CD4-positive, alpha-beta T cell (primary cell): ENCODE results near the gene PRKACA. TPM values are rescaled to one million over a fixed set of nuclear protein-coding genes. Genes with fewer than 3 reads are reported as not detected.

Experiments used
- ATAC-seq: fragments of 200-7000 bp; cut with Tn5 transposase; one replicate; pipeline ENCODE4 v1.10.0; 2022; ENCODE audit warnings: mild to moderate bottlenecking; ENCODE audit not compliant: poor library complexity
- CTCF ChIA-PET: fragments of 350-600 bp; sonication (Branson Sonifier 250); formaldehyde crosslinking; loops from one replicate; lab custom pipeline; 2021; ENCODE audit warnings: antibody characterized with exemption, inconsistent platforms; lab: Charles Lee
- POLR2A ChIA-PET: fragments of 350-600 bp; sonication (Branson Sonifier 250); formaldehyde crosslinking; loops from one replicate; lab custom pipeline; 2021; ENCODE audit warnings: antibody characterized with exemption, inconsistent platforms; lab: Charles Lee
- DNase-seq, 14 experiments: peaks; one replicate each; pipeline ENCODE4 v3.0.0-alpha.2; 2013 to 2020; ENCODE audit warnings: mixed read lengths in 2 of 14
- H3K27ac ChIP-seq, 2 donors: one replicate each; pipeline versions ENCODE4 v1.5.1 to v1.7.0; 2013; ENCODE audit warnings: low read length in 2 of 2, low read depth in 1 of 2, mild to moderate bottlenecking in 1 of 2
- H3K27me3 ChIP-seq, 2 experiments: 1 replicate in 1 of 2; 2 replicates in 1 of 2; pipeline versions ENCODE4 v1.6.1 to v1.7.0; 2013; ENCODE audit warnings: low read length in 2 of 2, control low read depth in 1 of 2, mild to moderate bottlenecking in 1 of 2, moderate library complexity in 1 of 2; ENCODE audit not compliant: insufficient read depth in 2 of 2, control insufficient read depth in 1 of 2
- H3K36me3 ChIP-seq: one replicate; pipeline ENCODE4 v1.6.1; 2013; ENCODE audit warnings: low read length, control low read depth; ENCODE audit not compliant: insufficient read depth
- H3K4me1 ChIP-seq: one replicate; pipeline ENCODE4 v1.6.1; 2013; ENCODE audit warnings: low read length, control low read depth; ENCODE audit not compliant: insufficient read depth
- H3K4me3 ChIP-seq: one replicate; pipeline ENCODE4 v1.5.1; 2013; ENCODE audit warnings: mild to moderate bottlenecking, low read length, moderate library complexity
- H3K9me3 ChIP-seq, 2 experiments: 1 replicate in 1 of 2; 2 replicates in 1 of 2; pipeline versions ENCODE4 v1.6.1 to v1.7.0; 2013; ENCODE audit warnings: low read length in 2 of 2, mild to moderate bottlenecking in 2 of 2, control low read depth in 1 of 2, moderate library complexity in 1 of 2; ENCODE audit not compliant: control insufficient read depth in 1 of 2, insufficient read depth in 1 of 2
- H3K27ac Mint-ChIP-seq: one replicate; pipeline ENCODE4 v1.8.0; 2020; ENCODE audit warnings: mixed read lengths
- H3K27me3 Mint-ChIP-seq: one replicate; pipeline ENCODE4 v1.8.0; 2021; ENCODE audit warnings: mixed read lengths
- H3K36me3 Mint-ChIP-seq: one replicate; pipeline ENCODE4 v1.8.0; 2021; ENCODE audit warnings: low read depth, mixed read lengths
- H3K4me1 Mint-ChIP-seq: one replicate; pipeline ENCODE4 v1.8.0; 2021; ENCODE audit warnings: low read depth, mixed read lengths
- H3K4me3 Mint-ChIP-seq: one replicate; pipeline ENCODE4 v1.8.0; 2020; ENCODE audit warnings: mild to moderate bottlenecking, mixed read lengths
- H3K9me3 Mint-ChIP-seq: one replicate; pipeline ENCODE4 v1.8.0; 2020; ENCODE audit warnings: mixed read lengths
- intact Hi-C, 2 experiments: fragments of 100-400 bp; cut with DNase I in 1 of 2; cut with micrococcal nuclease in 1 of 2; formaldehyde crosslinking; loops; one replicate each; pipeline versions ENCODE4 v1.15.1 to v1.9.0; 2023 to 2025; cut with DNase I, micrococcal nuclease
- total RNA-seq, 174 experiments: library from RNA in 2 of 174; stranded (reverse) in 2 of 174; gene quantifications; one replicate each; pipeline ENCODE4 v1.2.3 and lab custom pipeline; 2021 to 2026
- TF ChIP-seq, protein P1 (sequence below): fragments of 200-600 bp; IDR thresholded peaks from one replicate; pipeline ENCODE4 v1.8.0; 2022; ENCODE audit warnings: antibody characterized with exemption, mild to moderate bottlenecking

The PRKACA gene
- total RNA-seq, 2 experiments from 2014 or later: 27.4 to 29.8 TPM

- no peak for DNase-seq
- CTCF ChIA-PET: no interaction called here
- Mint-ChIP-seq H3K4me3 (no peak overlapping the region), H3K27ac (no peak overlapping the region), H3K9me3 (no peaks in the 10 kb centered on the region), H3K36me3 (peaks cover 16% of the 10 kb centered on the region), H3K4me1 (peaks cover 5% of the 10 kb centered on the region), H3K27me3 (no peaks in the 10 kb centered on the region)
- peaks cover 3% of the 10 kb centered on the region for H3K4me1 ChIP-seq
- no peaks in the 10 kb centered on the region for H3K27me3 ChIP-seq
- no peaks in the 10 kb centered on the region for H3K9me3 ChIP-seq
- intact Hi-C loops: no loop called here
- H3K27ac ChIP-seq: no peak overlapping the region
- peaks cover 37% of the 10 kb centered on the region for H3K36me3 ChIP-seq
- ATAC-seq: no peak
- POLR2A ChIA-PET: interaction anchor here (0.7 kb wide), 1 partner anchor 23 kb away, joined by 3 read pairs; no protein-coding TSS in a partner anchor
- H3K4me3 ChIP-seq: no peak overlapping the region
- TF ChIP-seq, protein P1, sequence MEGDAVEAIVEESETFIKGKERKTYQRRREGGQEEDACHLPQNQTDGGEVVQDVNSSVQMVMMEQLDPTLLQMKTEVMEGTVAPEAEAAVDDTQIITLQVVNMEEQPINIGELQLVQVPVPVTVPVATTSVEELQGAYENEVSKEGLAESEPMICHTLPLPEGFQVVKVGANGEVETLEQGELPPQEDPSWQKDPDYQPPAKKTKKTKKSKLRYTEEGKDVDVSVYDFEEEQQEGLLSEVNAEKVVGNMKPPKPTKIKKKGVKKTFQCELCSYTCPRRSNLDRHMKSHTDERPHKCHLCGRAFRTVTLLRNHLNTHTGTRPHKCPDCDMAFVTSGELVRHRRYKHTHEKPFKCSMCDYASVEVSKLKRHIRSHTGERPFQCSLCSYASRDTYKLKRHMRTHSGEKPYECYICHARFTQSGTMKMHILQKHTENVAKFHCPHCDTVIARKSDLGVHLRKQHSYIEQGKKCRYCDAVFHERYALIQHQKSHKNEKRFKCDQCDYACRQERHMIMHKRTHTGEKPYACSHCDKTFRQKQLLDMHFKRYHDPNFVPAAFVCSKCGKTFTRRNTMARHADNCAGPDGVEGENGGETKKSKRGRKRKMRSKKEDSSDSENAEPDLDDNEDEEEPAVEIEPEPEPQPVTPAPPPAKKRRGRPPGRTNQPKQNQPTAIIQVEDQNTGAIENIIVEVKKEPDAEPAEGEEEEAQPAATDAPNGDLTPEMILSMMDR: no peak
Measured at GRCh38 chr19:14105680-14106079, 11.9 kb downstream of the PRKACA start.

- no peak for ATAC-seq
- no peak overlapping the region for H3K27ac ChIP-seq
- ChIA-PET POLR2A (no interaction called here), CTCF (interaction anchor here (1.4 kb wide), 2 partner anchors 10 to 33 kb away, joined by 3 read pairs; partner anchors contain the start of gene ASF1B)
- no peaks in the 10 kb centered on the region for H3K4me1 ChIP-seq
- Mint-ChIP-seq H3K4me3 (no peak overlapping the region), H3K27ac (no peak overlapping the region), H3K4me1 (no peaks in the 10 kb centered on the region), H3K9me3 (no peaks in the 10 kb centered on the region), H3K36me3 (peaks cover 17% of the 10 kb centered on the region), H3K27me3 (no peaks in the 10 kb centered on the region)
- no peak for DNase-seq
- peaks cover 42% of the 10 kb centered on the region for H3K36me3 ChIP-seq
- TF ChIP-seq, protein P1: no peak
- intact Hi-C loops: no loop called here
- H3K27me3 ChIP-seq: no peaks in the 10 kb centered on the region
- no peaks in the 10 kb centered on the region for H3K9me3 ChIP-seq
- no peak overlapping the region for H3K4me3 ChIP-seq
Measured at GRCh38 chr19:14103310-14103709, 14.3 kb downstream of the PRKACA start.

GRCh38 chr19:14102756-14103155 lies 14.8 kb downstream of the PRKACA start:
- Histone ChIP-seq H3K27me3 (no peaks in the 10 kb centered on the region), H3K27ac (no peak overlapping the region), H3K36me3 (peaks cover 43% of the 10 kb centered on the region), H3K4me3 (no peak overlapping the region), H3K9me3 (no peaks in the 10 kb centered on the region), H3K4me1 (no peaks in the 10 kb centered on the region)
- no peak overlapping the region for H3K4me3 Mint-ChIP-seq
- no peak overlapping the region for H3K27ac Mint-ChIP-seq
- ChIA-PET POLR2A (no interaction called here), CTCF (interaction anchor here (1.4 kb wide), 2 partner anchors 10 to 34 kb away, joined by 3 read pairs; partner anchors contain the start of gene ASF1B)
- DNase-seq (no peak), ATAC-seq (no peak)
- intact Hi-C loops: no loop called here
- peaks cover 22% of the 10 kb centered on the region for H3K36me3 Mint-ChIP-seq
- H3K9me3 Mint-ChIP-seq: no peaks in the 10 kb centered on the region
- TF ChIP-seq, protein P1: no peak
- H3K27me3 Mint-ChIP-seq: no peaks in the 10 kb centered on the region
- H3K4me1 Mint-ChIP-seq: no peaks in the 10 kb centered on the region
